Stimulated activated CD8-positive, alpha-beta memory T cell treated with anti-CD3 and anti-CD28 coated beads, Interleukin-12 subunit alpha, Interleukin-12 subunit beta, amount 100 ng/mL, for 24 hours (primary cell): ENCODE data around the gene DAPK1.

ENCODE experiments used
- DNase-seq: peaks from one replicate; pipeline ENCODE4 v3.0.0-alpha.2; 2020; ENCODE audit errors: extremely low read depth

DAPK1 gene

GRCh38 chr9:87668722-87669121 is 171.1 kb downstream of the DAPK1 start:
- DNase-seq = no peak

GRCh38 chr9:87670572-87671264 is 173.1 kb downstream of the DAPK1 start:
- DNase-seq = no peak

GRCh38 chr9:87671478-87671877 is 173.8 kb downstream of the DAPK1 start:
- DNase-seq = no peak

DNA sequence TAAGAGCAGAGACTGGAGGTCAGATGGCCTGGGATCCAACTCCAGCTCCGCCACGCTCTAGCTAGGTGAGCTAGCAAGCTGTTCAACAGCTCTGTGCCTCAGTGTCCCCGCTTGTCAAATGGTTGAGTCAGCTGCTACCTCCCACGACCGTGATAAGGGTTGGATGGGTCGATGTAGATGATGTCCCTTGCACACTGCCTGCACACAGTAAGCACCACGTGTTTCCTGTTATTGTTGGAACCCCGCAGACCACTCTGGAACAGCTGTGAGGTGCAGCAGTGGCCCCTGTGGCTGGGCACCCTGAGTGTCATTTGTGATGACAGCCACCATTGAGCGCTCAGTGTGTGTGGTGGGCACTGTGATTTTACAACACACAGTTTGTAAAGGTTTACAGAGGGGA is 174.3 kb downstream of the DAPK1 start:
- DNase-seq = no peak

DNA sequence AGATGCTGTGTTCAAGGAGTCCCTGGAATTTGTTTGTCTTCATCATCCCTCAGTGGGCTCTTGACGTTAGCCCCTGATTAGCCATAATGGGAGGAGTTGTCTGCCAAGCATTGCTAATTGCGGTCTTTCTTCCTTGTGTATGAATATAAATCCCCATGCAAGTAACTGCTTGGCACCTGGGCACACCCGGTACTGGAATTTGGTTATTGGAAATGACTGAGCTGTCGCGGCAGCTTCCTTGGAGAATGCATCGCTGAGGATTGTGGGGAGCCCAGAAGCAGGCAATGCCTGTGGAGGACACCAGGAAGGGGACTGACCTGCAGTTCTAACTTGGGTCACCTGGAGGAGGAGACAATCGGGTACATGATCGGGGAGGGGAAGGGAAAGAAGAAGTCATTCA is 174.9 kb downstream of the DAPK1 start:
- DNase-seq = no peak

DNA sequence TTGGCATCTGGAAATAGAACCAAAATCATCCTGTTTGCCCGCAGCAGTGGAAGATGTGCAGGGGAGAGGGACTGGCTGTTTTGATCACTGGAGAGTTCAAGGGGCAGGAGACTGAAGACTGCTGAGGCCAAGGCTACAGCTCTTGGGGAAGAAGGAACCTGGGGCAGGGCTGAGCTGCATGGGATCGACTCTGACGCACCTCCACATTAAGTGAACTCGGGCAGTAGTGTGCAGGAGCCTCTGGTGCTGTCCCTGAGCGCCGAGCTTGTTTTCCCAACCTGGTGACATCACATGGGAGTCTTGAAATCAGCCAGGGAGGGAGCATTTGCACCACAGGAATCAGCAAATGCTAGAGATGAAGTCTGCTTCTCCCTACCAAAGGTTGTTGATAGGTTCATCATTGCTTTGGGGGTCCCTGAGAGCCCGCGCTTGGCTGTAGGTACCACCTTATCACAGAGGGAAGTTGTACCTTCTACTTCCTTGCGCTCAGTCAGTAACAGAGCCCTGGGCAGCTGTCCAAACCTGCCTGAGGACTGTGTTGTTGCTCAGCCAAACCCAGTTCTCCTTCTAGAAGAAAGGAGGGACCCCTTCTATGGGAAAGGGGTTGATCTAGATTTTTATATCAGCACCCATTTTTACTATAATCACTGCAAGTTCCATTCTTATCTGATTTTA is 175.9 kb downstream of the DAPK1 start:
- DNase-seq = no peak

GRCh38 chr9:87674565-87675299 is 177.1 kb downstream of the DAPK1 start:
- no peak for DNase-seq

- DNase-seq = no peak
Observed at GRCh38 chr9:87675906-87676515, 178.3 kb downstream of the DAPK1 start.

DNA sequence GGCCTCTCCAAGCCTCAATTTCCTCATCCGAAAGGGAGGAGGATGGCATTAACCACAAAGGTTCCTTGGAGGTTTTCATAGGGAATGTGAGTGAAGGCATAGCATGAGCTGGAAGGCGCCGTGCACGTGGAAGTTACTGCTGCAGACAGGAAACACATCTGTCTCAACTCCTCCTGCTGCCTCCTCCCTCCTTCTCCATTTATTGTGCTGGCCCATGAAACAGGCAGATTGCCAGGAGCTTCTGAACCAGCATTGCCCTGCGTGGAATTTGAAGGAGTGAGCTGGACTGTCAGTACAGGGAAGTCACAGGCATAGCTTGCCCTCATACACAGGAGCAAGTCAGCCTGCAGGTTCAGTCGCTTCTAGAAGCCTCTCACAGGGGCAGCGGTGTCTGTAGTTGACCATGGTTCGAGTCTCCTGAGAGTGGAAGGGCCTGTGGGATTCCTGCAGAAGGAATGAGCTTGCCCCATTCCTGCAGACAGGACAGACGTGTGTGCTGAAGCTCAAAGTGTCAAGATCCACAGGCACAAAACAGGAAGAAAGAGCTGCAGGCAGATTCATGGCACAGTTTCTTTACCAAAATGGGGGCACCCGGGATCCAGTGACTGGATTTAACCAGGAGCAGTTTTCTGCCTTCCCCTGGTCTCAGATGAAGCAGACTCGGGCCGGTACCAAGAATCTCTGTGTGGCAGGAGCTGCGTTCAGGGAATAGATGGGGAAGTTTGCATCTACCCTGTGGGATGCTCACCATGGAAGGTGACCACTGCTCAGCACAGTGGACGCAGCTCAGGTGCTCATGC is 179.5 kb downstream of the DAPK1 start:
- no peak for DNase-seq

GRCh38 chr9:87677776-87678587 is 180.3 kb downstream of the DAPK1 start:
- DNase-seq = no peak

- DNase-seq = no peak
Observed at GRCh38 chr9:87678650-87679355, 181.1 kb downstream of the DAPK1 start.

GRCh38 chr9:87681271-87682061 is 183.8 kb downstream of the DAPK1 start:
- no peak for DNase-seq

DNA sequence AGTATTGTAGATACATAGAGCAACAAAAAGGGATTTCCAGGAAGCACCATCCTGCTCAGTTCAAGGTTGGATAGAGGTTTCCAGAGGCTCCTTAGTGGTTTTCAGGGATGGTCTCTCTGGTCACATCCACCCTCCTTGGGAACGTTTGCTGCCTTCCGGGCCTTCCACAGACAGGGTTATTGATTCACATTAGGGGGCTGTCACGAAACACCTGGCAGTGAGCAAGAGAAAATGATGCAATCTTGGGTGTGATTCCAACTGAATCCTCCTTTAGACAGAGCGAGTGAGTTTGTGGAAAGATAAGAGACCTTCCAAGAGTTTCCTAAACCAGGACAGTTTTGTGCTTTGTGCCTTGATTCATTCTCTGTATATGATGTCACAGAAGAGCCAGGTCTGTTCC is 184.4 kb downstream of the DAPK1 start:
- no peak for DNase-seq

DNA sequence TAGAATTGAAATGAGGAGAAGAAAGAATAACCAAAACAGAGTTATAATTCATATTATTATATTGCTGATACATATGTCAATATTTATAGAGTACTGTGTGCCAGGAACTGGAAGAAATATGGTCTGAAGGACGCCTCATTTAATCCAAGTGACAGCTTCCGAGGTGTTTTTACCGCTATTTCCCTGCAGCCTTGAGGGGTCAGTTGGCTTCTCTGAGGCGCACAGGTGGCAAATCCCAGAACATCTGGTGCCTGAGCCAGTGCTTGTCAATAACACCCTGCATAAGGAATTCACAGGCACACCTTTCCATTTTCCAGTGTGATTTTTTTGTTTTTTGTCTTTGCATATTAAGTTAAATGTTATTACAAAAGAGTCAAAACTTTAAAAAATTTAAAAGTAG is 185.0 kb downstream of the DAPK1 start:
- DNase-seq = no peak

DNA sequence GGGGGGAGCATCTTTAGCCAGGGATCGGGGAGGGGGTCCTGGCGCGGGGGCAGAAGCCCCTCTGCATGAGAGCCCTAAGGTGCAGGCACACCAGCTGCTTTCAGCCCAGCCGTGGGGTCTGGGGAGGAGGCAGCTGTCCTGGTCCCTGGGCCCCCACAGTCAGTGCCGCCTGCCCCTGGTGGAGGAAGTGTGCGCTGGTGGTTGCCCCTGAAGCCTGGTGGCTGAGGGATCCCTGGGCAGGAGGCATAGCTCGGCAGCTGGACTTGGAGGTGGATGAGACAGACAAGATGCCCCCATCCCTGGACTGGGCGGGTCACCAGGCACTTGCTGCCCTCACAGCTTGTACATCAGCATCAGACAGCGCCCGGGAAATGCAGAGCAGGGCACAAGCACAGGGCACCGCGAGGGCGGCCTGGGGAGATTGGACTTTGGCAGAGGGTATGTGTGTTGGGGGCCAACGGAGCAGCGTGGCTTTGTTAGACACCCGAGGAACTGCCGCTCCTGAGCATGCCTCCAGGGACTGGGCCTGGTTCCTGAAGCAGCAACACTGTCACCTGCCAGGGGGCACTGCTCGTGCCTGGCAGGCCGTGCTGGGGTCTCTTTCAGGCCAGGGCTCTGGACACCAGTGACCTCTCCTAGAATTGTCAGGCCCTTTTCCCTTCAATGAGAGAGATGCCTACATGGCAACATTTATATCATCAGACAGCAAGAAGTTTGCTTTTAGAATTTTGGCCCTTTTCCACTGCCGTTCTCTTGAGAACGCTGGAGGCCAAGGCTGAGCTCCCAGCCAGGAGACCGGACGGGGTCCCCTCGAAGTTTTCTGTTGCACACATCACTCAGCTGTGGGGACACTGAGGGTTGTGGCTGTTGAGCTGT is 186.3 kb downstream of the DAPK1 start:
- no peak for DNase-seq

DNA sequence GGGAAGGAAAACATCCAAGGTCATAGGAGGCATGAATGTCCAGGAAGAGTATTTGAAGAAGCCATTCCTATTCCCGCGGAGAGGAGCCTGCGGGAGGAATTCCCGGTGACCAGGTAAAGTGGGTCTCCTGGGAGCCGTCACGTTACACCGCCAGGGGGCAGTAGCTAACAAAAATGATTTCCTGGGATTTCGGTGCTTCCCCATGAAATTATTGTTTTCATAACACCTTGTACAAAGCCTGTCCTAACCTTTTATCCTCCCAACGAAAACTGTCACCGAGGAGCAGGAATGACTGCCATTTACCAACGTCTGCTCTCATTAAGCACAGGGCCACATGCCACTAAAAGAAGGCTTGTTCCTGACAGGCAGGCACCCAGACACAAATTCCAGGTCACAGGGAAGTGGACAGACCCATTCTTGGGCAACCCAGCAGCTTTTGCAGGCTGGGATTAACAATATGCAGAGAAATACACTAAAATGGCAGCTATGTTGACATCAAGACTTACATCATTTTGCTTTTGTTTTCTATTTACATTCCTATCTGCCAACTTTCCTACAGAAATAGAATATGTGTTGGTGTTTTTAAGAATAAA is 187.1 kb downstream of the DAPK1 start:
- no peak for DNase-seq

DNA sequence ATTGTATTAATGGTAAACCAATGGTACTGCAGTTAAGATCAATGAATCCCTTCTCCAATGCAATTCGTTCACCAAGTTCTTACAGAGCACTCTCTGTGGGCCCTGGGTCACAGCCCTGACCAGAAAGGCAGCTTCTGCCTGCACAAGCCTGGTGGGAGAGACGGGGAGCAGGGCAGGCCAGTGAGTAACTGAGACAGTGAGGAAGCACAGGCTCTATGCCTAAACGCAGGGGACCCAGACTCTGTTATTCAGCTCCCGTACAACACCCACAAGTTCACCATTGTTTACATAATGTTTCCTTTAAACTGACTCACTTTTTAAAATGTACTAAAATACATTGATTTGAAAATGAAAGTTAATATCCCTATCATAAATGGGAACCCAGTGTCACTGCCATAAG is 187.8 kb downstream of the DAPK1 start:
- DNase-seq = no peak
